Measurements from ENCODE around the gene KLHL12.

KLHL12 gene

GRCh38 chr1:202972046-202972445, 45.0 kb upstream of the KLHL12 start:
- no peak overlapping the region for H3K4me3 ChIP-seq (ENCODE audit: low read depth, low read length, poor library complexity, severe bottlenecking)
- H4K20me1 ChIP-seq (ENCODE audit: insufficient read depth, low read length) = no peaks in the 10 kb centered on the region
- no peaks in the 10 kb centered on the region for H3K9me2 ChIP-seq (ENCODE audit: low read depth, low read length)
- no peaks in the 10 kb centered on the region for H3K79me2 ChIP-seq (ENCODE audit: insufficient read depth, low read length)
- peaks cover 18% of the 10 kb centered on the region for H3K4me1 ChIP-seq (ENCODE audit: insufficient read depth, low read length, severe bottlenecking)
- H3K9me3 ChIP-seq (ENCODE audit: low read length) = no peaks in the 10 kb centered on the region
- H3F3A ChIP-seq (ENCODE audit: insufficient read depth, low read length) = no peaks in the 10 kb centered on the region
- no peak overlapping the region for H3K4me2 ChIP-seq (ENCODE audit: low read length)
- no peak overlapping the region for H2AFZ ChIP-seq (ENCODE audit: low read length)
- TF ChIP-seq EZH2 (IDR thresholded peaks at IDR 0.05; ENCODE audit: borderline replicate concordance, low read length) = no peak
- no peak for TF ChIP-seq CTCF (IDR thresholded peaks at IDR 0.05; ENCODE audit: low read length)
- no peak overlapping the region for H3K27ac ChIP-seq (ENCODE audit: low read depth, low read length, poor library complexity, severe bottlenecking)
- H3K36me3 ChIP-seq (ENCODE audit: insufficient read depth, low read length) = no peaks in the 10 kb centered on the region
- H3K27me3 ChIP-seq (ENCODE audit: insufficient read depth, low read length) = no peaks in the 10 kb centered on the region
- H3K9ac ChIP-seq (ENCODE audit: low read length) = no peak overlapping the region

- Histone ChIP-seq H3K9ac (ENCODE audit: low read length) (no peak overlapping the region), H3K4me2 (ENCODE audit: low read length) (peak overlapping the region; percentile 67; the same call in 1 of the 2 replicates)
- peak; percentile 66 for TF ChIP-seq CTCF (IDR thresholded peaks at IDR 0.05; ENCODE audit: low read length)
- TF ChIP-seq EZH2 (IDR thresholded peaks at IDR 0.05; ENCODE audit: borderline replicate concordance, low read length) = no peak
Observed at GRCh38 chr1:202968895-202969295, 41.9 kb upstream of the KLHL12 start.

GRCh38 chr1:202968351-202968750, 41.3 kb upstream of the KLHL12 start:
- Histone ChIP-seq H3K27ac (ENCODE audit: low read depth, low read length, poor library complexity, severe bottlenecking) (peak overlapping the region; percentile 10), H3K9ac (ENCODE audit: low read length) (peak overlapping the region; percentile 53; the same call in 1 of the 2 replicates), H3K9me2 (ENCODE audit: low read depth, low read length) (no peaks in the 10 kb centered on the region), H3F3A (ENCODE audit: insufficient read depth, low read length) (no peaks in the 10 kb centered on the region), H3K27me3 (ENCODE audit: insufficient read depth, low read length) (no peaks in the 10 kb centered on the region), H3K4me3 (ENCODE audit: low read depth, low read length, poor library complexity, severe bottlenecking) (no peak overlapping the region), H3K9me3 (ENCODE audit: low read length) (no peaks in the 10 kb centered on the region), H3K4me2 (ENCODE audit: low read length) (peak overlapping the region; percentile 67), H4K20me1 (ENCODE audit: insufficient read depth, low read length) (no peaks in the 10 kb centered on the region), H3K79me2 (ENCODE audit: insufficient read depth, low read length) (no peaks in the 10 kb centered on the region), H3K4me1 (ENCODE audit: insufficient read depth, low read length, severe bottlenecking) (peaks cover 29% of the 10 kb centered on the region), H2AFZ (ENCODE audit: low read length) (peak overlapping the region; percentile 21; the same call in 1 of the 2 replicates), H3K36me3 (ENCODE audit: insufficient read depth, low read length) (peaks cover 17% of the 10 kb centered on the region; the same call in 1 of the 2 replicates)
- TF ChIP-seq EZH2 (IDR thresholded peaks at IDR 0.05; ENCODE audit: borderline replicate concordance, low read length) (no peak), CTCF (IDR thresholded peaks at IDR 0.05; ENCODE audit: low read length) (no peak)

More at GRCh38 chr1:202968895-202969295, 41.9 kb upstream of the KLHL12 start:
- H3K4me1 ChIP-seq (ENCODE audit: insufficient read depth, low read length, severe bottlenecking) = peaks cover 29% of the 10 kb centered on the region
- H3K9me2 ChIP-seq (ENCODE audit: low read depth, low read length) = no peaks in the 10 kb centered on the region
- no peaks in the 10 kb centered on the region for H3K9me3 ChIP-seq (ENCODE audit: low read length)
- H3F3A ChIP-seq (ENCODE audit: insufficient read depth, low read length) = no peaks in the 10 kb centered on the region
- no peak overlapping the region for H3K27ac ChIP-seq (ENCODE audit: low read depth, low read length, poor library complexity, severe bottlenecking)
- H3K4me3 ChIP-seq (ENCODE audit: low read depth, low read length, poor library complexity, severe bottlenecking) = no peak overlapping the region
- H3K36me3 ChIP-seq (ENCODE audit: insufficient read depth, low read length) = peaks cover 12% of the 10 kb centered on the region; the same call in 1 of the 2 replicates
- H3K79me2 ChIP-seq (ENCODE audit: insufficient read depth, low read length) = no peaks in the 10 kb centered on the region
- H4K20me1 ChIP-seq (ENCODE audit: insufficient read depth, low read length) = no peaks in the 10 kb centered on the region
- H2AFZ ChIP-seq (ENCODE audit: low read length) = no peak overlapping the region
- no peaks in the 10 kb centered on the region for H3K27me3 ChIP-seq (ENCODE audit: insufficient read depth, low read length)

Data from OCI-LY1 (cell line).